Measurements from ENCODE around the gene SOX2. TPM values are rescaled to one million over a fixed set of nuclear protein-coding genes. Genes with fewer than 3 reads are reported as not detected.

Gene SOX2
- total RNA-seq, 1 experiment from 2014 or later: 0.39 TPM

DNA sequence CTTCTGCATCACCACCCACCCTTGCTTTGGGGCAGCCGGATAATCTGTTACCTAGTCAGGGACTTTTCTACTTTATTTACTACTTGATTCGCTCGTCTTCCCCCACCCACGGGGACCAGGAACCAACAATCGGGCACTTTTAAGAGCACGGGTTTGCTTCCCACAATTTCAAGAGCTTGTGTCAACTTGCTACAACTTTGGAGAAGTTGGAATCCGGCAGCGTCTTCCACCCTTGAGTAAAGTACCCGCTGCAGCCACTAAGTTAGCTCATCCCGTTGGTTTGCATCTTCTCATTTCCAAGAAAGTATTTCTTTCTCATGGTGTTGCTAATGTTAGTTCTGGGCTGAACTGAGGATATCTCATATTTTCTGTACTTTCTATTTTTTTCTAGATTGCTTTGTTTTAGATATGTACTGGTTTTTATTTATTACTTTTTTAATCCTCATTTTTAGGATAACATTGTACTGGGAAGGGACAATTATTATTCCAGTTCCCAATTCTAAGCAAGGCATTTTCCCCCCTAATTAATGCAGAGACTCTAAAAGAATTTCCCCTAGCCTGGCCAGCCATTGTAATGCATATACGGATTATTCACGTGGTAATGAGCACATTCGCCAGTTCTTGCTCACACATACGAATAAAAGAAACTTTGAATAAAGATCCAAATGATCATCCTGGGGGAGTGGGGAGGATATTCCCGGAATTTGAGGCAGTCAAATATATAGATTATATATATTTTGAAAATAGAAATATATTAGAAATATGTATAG, 4.0 kb downstream of the SOX2 start:
- TF ChIP-seq TCF7L2 (IDR thresholded peaks at IDR 0.05; ENCODE audit: low read depth, low read length): no peak
- no peak for TF ChIP-seq POLR2AphosphoS5 (IDR thresholded peaks at IDR 0.05; ENCODE audit: low read depth, low read length)
- TF ChIP-seq, protein P1, sequence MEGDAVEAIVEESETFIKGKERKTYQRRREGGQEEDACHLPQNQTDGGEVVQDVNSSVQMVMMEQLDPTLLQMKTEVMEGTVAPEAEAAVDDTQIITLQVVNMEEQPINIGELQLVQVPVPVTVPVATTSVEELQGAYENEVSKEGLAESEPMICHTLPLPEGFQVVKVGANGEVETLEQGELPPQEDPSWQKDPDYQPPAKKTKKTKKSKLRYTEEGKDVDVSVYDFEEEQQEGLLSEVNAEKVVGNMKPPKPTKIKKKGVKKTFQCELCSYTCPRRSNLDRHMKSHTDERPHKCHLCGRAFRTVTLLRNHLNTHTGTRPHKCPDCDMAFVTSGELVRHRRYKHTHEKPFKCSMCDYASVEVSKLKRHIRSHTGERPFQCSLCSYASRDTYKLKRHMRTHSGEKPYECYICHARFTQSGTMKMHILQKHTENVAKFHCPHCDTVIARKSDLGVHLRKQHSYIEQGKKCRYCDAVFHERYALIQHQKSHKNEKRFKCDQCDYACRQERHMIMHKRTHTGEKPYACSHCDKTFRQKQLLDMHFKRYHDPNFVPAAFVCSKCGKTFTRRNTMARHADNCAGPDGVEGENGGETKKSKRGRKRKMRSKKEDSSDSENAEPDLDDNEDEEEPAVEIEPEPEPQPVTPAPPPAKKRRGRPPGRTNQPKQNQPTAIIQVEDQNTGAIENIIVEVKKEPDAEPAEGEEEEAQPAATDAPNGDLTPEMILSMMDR (IDR thresholded peaks at IDR 0.05): no peak
- no peak for TF ChIP-seq SIN3A (IDR thresholded peaks at IDR 0.05; ENCODE audit: borderline replicate concordance, insufficient read depth, low read depth, low read length)
- no peak for TF ChIP-seq REST (IDR thresholded peaks at IDR 0.05; ENCODE audit: insufficient read depth in 1 of 2, low read depth in 2 of 2, low read length in 1 of 2)
- Histone ChIP-seq H3K4me1 (ENCODE audit: control insufficient read depth, insufficient read depth, low read length) (no peaks in the 10 kb centered on the region), H3K27ac (ENCODE audit: low read length) (no peak overlapping the region), H3K4me3 (ENCODE audit: low read depth in 2 of 2, low read length in 2 of 2) (no peak overlapping the region), H3K27me3 (ENCODE audit: control insufficient read depth, insufficient read depth, low read length) (peaks cover 37% of the 10 kb centered on the region), H3K9me3 (ENCODE audit: control insufficient read depth, insufficient read depth, low read depth, low read length) (no peaks in the 10 kb centered on the region), H3K36me3 (ENCODE audit: control insufficient read depth, insufficient read depth, low read length) (no peaks in the 10 kb centered on the region)
- in situ Hi-C loops (cut with HindIII; ENCODE audit: low pct_unique_long_range_greater_than_20kb, low sequenced_read_pairs) (no loop called here), intact Hi-C loops (cut with micrococcal nuclease; ENCODE audit: unreplicated experiment) (no loop called here)
- ChIA-PET CTCF (no interaction called here), POLR2A (no interaction called here)
- no peak for DNase-seq (ENCODE audit: low read depth, low spot score)
- ATAC-seq: no peak
- no TSS peak for BruUV-seq (replicated peaks)

DNA sequence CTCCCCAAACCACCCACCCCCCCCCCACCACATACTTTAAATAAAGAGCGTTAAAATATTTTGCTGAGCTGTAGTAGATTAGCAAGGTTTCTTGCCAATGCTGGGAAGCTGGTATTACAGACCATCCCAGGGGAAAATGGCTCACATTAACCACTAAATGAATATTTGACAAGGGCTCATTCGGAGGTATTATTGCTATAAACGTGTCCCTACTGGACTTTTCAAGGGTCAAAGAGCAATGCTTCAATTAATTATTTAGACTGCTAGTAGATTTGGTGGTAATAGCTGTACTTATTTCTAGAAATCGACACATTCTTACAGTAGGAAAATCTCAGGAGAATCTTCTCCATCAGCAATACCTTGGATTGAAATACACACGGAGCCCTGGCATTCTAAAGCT, 5.2 kb downstream of the SOX2 start:
- ChIA-PET POLR2A (no interaction called here), CTCF (no interaction called here)
- in situ Hi-C loops (cut with HindIII; ENCODE audit: low pct_unique_long_range_greater_than_20kb, low sequenced_read_pairs): no loop called here
- no TSS peak for BruUV-seq (replicated peaks)
- ATAC-seq (no peak), DNase-seq (ENCODE audit: low read depth, low spot score) (no peak)
- H3K4me1 ChIP-seq (ENCODE audit: control insufficient read depth, insufficient read depth, low read length): no peaks in the 10 kb centered on the region
- no peak overlapping the region for H3K27ac ChIP-seq (ENCODE audit: low read length)
- intact Hi-C loops (cut with micrococcal nuclease; ENCODE audit: unreplicated experiment): no loop called here
- no peak overlapping the region for H3K4me3 ChIP-seq (ENCODE audit: low read depth in 2 of 2, low read length in 2 of 2)
- H3K27me3 ChIP-seq (ENCODE audit: control insufficient read depth, insufficient read depth, low read length): peaks cover 35% of the 10 kb centered on the region
- TF ChIP-seq, protein P1 (IDR thresholded peaks at IDR 0.05): no peak
- TF ChIP-seq TCF7L2 (IDR thresholded peaks at IDR 0.05; ENCODE audit: low read depth, low read length) (no peak), POLR2AphosphoS5 (IDR thresholded peaks at IDR 0.05; ENCODE audit: low read depth, low read length) (no peak), SIN3A (IDR thresholded peaks at IDR 0.05; ENCODE audit: borderline replicate concordance, insufficient read depth, low read depth, low read length) (no peak), REST (IDR thresholded peaks at IDR 0.05; ENCODE audit: insufficient read depth in 1 of 2, low read depth in 2 of 2, low read length in 1 of 2) (no peak)
- H3K9me3 ChIP-seq (ENCODE audit: control insufficient read depth, insufficient read depth, low read depth, low read length): no peaks in the 10 kb centered on the region
- no peaks in the 10 kb centered on the region for H3K36me3 ChIP-seq (ENCODE audit: control insufficient read depth, insufficient read depth, low read length)
